ENCODE data around the gene TXNDC5. TPM values are rescaled to one million over a fixed set of nuclear protein-coding genes. Genes with fewer than 3 reads are reported as not detected.

TXNDC5 gene
- total RNA-seq, 1 donor from 2014 or later, result 360 TPM

GRCh38 chr6:7954477-7955200, 44.1 kb upstream of the TXNDC5 start:
- FAIRE-seq, result no peak
- no peaks in the 10 kb centered on the region for H3K36me3 ChIP-seq (ENCODE audit: control insufficient read depth, insufficient read depth, low read length)
- H3K4me3 ChIP-seq (ENCODE audit: low read depth, low read length), result no peak overlapping the region
- DNase-seq (ENCODE audit: low read depth), result no peak
- no peaks in the 10 kb centered on the region for H3K27me3 ChIP-seq (ENCODE audit: control insufficient read depth, insufficient read depth, low read length)
- no peak for TF ChIP-seq CTCF (IDR thresholded peaks at IDR 0.05; ENCODE audit: insufficient read depth, low read length, severe bottlenecking)

GRCh38 chr6:7953753-7954152, 43.2 kb upstream of the TXNDC5 start:
- no peak overlapping the region for H3K4me3 ChIP-seq (ENCODE audit: low read depth, low read length)
- no peaks in the 10 kb centered on the region for H3K36me3 ChIP-seq (ENCODE audit: control insufficient read depth, insufficient read depth, low read length)
- no peak for FAIRE-seq
- TF ChIP-seq CTCF (IDR thresholded peaks at IDR 0.05; ENCODE audit: insufficient read depth, low read length, severe bottlenecking), result no peak
- no peak for DNase-seq (ENCODE audit: low read depth)
- no peaks in the 10 kb centered on the region for H3K27me3 ChIP-seq (ENCODE audit: control insufficient read depth, insufficient read depth, low read length)

- Histone ChIP-seq H3K27me3 (ENCODE audit: control insufficient read depth, insufficient read depth, low read length) (no peaks in the 10 kb centered on the region), H3K36me3 (ENCODE audit: control insufficient read depth, insufficient read depth, low read length) (no peaks in the 10 kb centered on the region), H3K4me3 (ENCODE audit: low read depth, low read length) (no peak overlapping the region)
- no peak for DNase-seq (ENCODE audit: low read depth)
- FAIRE-seq, result no peak
- TF ChIP-seq CTCF (IDR thresholded peaks at IDR 0.05; ENCODE audit: insufficient read depth, low read length, severe bottlenecking), result no peak
Observed at GRCh38 chr6:7939864-7940228, 29.3 kb upstream of the TXNDC5 start.

GRCh38 chr6:7939184-7939863, 28.7 kb upstream of the TXNDC5 start:
- Histone ChIP-seq H3K36me3 (ENCODE audit: control insufficient read depth, insufficient read depth, low read length) (no peaks in the 10 kb centered on the region), H3K4me3 (ENCODE audit: low read depth, low read length) (no peak overlapping the region), H3K27me3 (ENCODE audit: control insufficient read depth, insufficient read depth, low read length) (no peaks in the 10 kb centered on the region)
- no peak for TF ChIP-seq CTCF (IDR thresholded peaks at IDR 0.05; ENCODE audit: insufficient read depth, low read length, severe bottlenecking)
- FAIRE-seq (no peak), DNase-seq (ENCODE audit: low read depth) (no peak)

- TF ChIP-seq CTCF (IDR thresholded peaks at IDR 0.05; ENCODE audit: insufficient read depth, low read length, severe bottlenecking), result no peak
- FAIRE-seq, result no peak
Observed at GRCh38 chr6:7938562-7939183, 28.1 kb upstream of the TXNDC5 start.

More at GRCh38 chr6:7938562-7939183, 28.1 kb upstream of the TXNDC5 start:
- Histone ChIP-seq H3K4me3 (ENCODE audit: low read depth, low read length) (no peak overlapping the region), H3K27me3 (ENCODE audit: control insufficient read depth, insufficient read depth, low read length) (no peaks in the 10 kb centered on the region), H3K36me3 (ENCODE audit: control insufficient read depth, insufficient read depth, low read length) (no peaks in the 10 kb centered on the region)
- no peak for DNase-seq (ENCODE audit: low read depth)
